Heart left ventricle (tissue), 13 donors: ENCODE data around the gene IGFBP6.
"Not testable (repeated sequence)": the region's sequence is repeated elsewhere in the genome, so short reads cannot be mapped to it uniquely, and the experiment has no call there.

Source experiments
- CTCF ChIP-seq, 12 donors: fragments of 200-600 bp; sonication (generic) in 4 of 12; IDR thresholded peaks; one replicate each; pipeline versions ENCODE4 v1.5.0 to v1.8.0; 2018 to 2022; ENCODE audit warnings: antibody characterized with exemption in 12 of 12, mild to moderate bottlenecking in 5 of 12
- POLR2A ChIP-seq, 2 donors: fragments of 450-650 bp; IDR thresholded peaks; one replicate each; pipeline ENCODE4 v1.6.1; 2017; ENCODE audit warnings: antibody characterized with exemption in 2 of 2, mild to moderate bottlenecking in 2 of 2, moderate library complexity in 2 of 2
- donor health status: ischemic (EF 13 %, LVEDD 7.1; RV severe dilation, severe dysfunction).
- donor health status: DM: no; HTN: yes; CAD: no.
- donor health status: DM: no; HTN: no; CAD: no.
- donor health status: ischemic (EF 25% LVEDD 6.9; RV normal size, moderate dysfunction).
- donor health status: ischemic (EF 25% LVEDD 5.7; RV mildly dilated, moderate dysfunction).
- donor health status: ischemic (EF 35%, LVEDD 5.7; RV mildly dilated, moderate dysfunction).
- donor health status: nonischemic (EF 11% LVEDD 7.7; RV severe dilation, severe dysfunction).
- donor health status: DM: yes; HTN: yes; CAD: no.
- donor health status: PGD.
- donor health status: ischemic (EF 29% LVEDD 5.4; RV normal size, mild dysfunction).
- donor health status: nonischemic (EF 23%, LVEDD 6.1; RV moderate dilation, normal function).

- not testable (repeated sequence) for TF ChIP-seq POLR2A, CTCF (IDR thresholded peaks at IDR 0.05)
Measured at GRCh38 chr12:53095596-53095895, 1.9 kb upstream of the IGFBP6 start.
